Ovary (tissue), 3 donors: ENCODE results near the gene CRIP1.

ENCODE experiments used
- EP300 ChIP-seq: sonication (generic); formaldehyde crosslinking; IDR thresholded peaks from one replicate; pipeline ENCODE4 v1.6.1; 2017; ENCODE audit warnings: antibody characterized with exemption
- POLR2A ChIP-seq: fragments of 450-650 bp; IDR thresholded peaks from one replicate; pipeline ENCODE4 v1.6.1; 2017; ENCODE audit warnings: antibody characterized with exemption, mild to moderate bottlenecking, moderate library complexity
- TF ChIP-seq, protein P1 (sequence below), 3 donors: fragments of 450-650 bp in 2 of 3; fragments of 200-600 bp in 1 of 3; IDR thresholded peaks; one replicate each; pipeline versions ENCODE4 v1.5.1 to v1.8.0; 2016 to 2022; ENCODE audit warnings: antibody characterized with exemption in 3 of 3, mild to moderate bottlenecking in 1 of 3
- donor health status: DM: no; HTN: no; CAD: no.

- TF ChIP-seq, protein P1, sequence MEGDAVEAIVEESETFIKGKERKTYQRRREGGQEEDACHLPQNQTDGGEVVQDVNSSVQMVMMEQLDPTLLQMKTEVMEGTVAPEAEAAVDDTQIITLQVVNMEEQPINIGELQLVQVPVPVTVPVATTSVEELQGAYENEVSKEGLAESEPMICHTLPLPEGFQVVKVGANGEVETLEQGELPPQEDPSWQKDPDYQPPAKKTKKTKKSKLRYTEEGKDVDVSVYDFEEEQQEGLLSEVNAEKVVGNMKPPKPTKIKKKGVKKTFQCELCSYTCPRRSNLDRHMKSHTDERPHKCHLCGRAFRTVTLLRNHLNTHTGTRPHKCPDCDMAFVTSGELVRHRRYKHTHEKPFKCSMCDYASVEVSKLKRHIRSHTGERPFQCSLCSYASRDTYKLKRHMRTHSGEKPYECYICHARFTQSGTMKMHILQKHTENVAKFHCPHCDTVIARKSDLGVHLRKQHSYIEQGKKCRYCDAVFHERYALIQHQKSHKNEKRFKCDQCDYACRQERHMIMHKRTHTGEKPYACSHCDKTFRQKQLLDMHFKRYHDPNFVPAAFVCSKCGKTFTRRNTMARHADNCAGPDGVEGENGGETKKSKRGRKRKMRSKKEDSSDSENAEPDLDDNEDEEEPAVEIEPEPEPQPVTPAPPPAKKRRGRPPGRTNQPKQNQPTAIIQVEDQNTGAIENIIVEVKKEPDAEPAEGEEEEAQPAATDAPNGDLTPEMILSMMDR (IDR thresholded peaks at IDR 0.05) = no peak
- no peak for TF ChIP-seq POLR2A
- TF ChIP-seq EP300 = no peak
Measured at GRCh38 chr14:105536691-105537579, 50.2 kb downstream of the CRIP1 start.
